Islet precursor cell (in vitro differentiated cells): Measurements from ENCODE around the gene SMIM24.
"Not testable (repeated sequence)": the region's sequence is repeated elsewhere in the genome, so short reads cannot be mapped to it uniquely, and the experiment has no call there.

Experiments
- DNase-seq: peaks from one replicate; pipeline ENCODE4 v3.0.0-alpha.2; 2018

SMIM24 gene

GRCh38 chr19:3513229-3514140 lies 33.2 kb upstream of the SMIM24 start:
- DNase-seq: no peak

GRCh38 chr19:3512562-3513228 lies 32.4 kb upstream of the SMIM24 start:
- DNase-seq: no peak

- DNase-seq: no peak
Observed at GRCh38 chr19:3511506-3512251, 31.4 kb upstream of the SMIM24 start.

- DNase-seq: no peak
Observed at GRCh38 chr19:3510727-3511126, 30.4 kb upstream of the SMIM24 start.

GRCh38 chr19:3509566-3509989 lies 29.3 kb upstream of the SMIM24 start:
- peak; percentile 91 for DNase-seq

- no peak for DNase-seq
Observed at GRCh38 chr19:3508771-3509535, 28.6 kb upstream of the SMIM24 start.

- DNase-seq: not testable (repeated sequence)
Observed at GRCh38 chr19:3508121-3508661, 27.9 kb upstream of the SMIM24 start.

GRCh38 chr19:3507371-3508120 lies 27.2 kb upstream of the SMIM24 start:
- peak; percentile 74 for DNase-seq

- no peak for DNase-seq
Observed at GRCh38 chr19:3506384-3507340, 26.3 kb upstream of the SMIM24 start.

GRCh38 chr19:3505598-3506383 lies 25.5 kb upstream of the SMIM24 start, which contains the start of gene FZR1:
FZR1 (plus strand) TSS chr19:3506311; CDS start chr19:3522990, 16,679 bp downstream.
- peak; percentile 99 for DNase-seq

GRCh38 chr19:3504735-3505134 lies 24.4 kb upstream of the SMIM24 start:
- DNase-seq: no peak

- no peak for DNase-seq
Observed at GRCh38 chr19:3503036-3503572, 22.8 kb upstream of the SMIM24 start.

GRCh38 chr19:3501780-3502179 lies 21.5 kb upstream of the SMIM24 start:
- DNase-seq: no peak

GRCh38 chr19:3500429-3501101 lies 20.2 kb upstream of the SMIM24 start, which contains the start of gene DOHH:
DOHH (minus strand) TSS chr19:3500674; CDS start chr19:3496814, 3,860 bp downstream.
- DNase-seq: peak; percentile 97

- DNase-seq: peak; percentile 49
Observed at GRCh38 chr19:3499738-3500428, 19.6 kb upstream of the SMIM24 start.

- no peak for DNase-seq
Observed at GRCh38 chr19:3497757-3498520, 17.6 kb upstream of the SMIM24 start.
